ENCODE measurements around the gene IDE.
"Not testable (repeated sequence)": the region's sequence is repeated elsewhere in the genome, so short reads cannot be mapped to it uniquely, and the experiment has no call there.

The IDE gene

DNA sequence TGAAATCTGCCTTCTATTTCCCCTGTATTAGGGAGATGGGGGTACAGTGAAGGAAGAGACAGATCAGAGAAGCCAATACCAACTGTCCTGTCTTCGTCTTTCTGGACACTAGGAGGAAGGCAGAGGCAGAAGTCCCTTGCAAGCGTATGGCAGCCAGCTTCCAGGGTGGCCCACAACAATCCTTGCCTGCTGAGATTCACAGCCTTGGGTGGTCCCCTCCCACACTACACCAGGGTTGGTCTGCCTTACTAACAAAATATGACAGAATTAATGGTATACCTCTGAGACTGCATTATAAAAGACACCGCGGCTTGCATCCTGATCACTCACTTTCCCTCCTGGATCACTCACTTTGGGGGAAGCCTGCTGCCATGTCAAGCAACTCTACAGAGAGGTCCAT lies 90.4 kb downstream of the IDE start:
- DNase-seq: no peak

- DNase-seq: no peak
Observed at GRCh38 chr10:92480413-92480812, 93.5 kb downstream of the IDE start.

DNA sequence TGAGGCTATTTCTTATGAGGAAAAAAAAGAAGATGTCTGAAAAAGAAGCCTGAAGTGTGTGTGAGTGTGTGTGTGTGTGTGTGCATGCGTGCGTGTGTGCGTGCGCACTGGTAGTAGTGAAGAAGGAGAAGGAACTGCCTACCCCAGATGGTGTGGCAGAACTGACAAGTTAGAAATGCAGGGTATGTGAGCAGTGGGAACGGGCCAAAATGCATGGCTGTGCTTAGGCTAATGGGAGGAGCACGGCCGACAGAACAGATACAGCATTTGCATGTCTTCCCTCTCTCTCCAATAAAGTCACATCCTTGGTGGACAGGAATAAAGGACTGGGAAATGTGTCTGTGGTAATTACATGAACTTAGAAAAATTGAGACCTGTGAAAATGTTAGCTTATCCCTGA lies 94.3 kb downstream of the IDE start:
- DNase-seq: no peak

DNA sequence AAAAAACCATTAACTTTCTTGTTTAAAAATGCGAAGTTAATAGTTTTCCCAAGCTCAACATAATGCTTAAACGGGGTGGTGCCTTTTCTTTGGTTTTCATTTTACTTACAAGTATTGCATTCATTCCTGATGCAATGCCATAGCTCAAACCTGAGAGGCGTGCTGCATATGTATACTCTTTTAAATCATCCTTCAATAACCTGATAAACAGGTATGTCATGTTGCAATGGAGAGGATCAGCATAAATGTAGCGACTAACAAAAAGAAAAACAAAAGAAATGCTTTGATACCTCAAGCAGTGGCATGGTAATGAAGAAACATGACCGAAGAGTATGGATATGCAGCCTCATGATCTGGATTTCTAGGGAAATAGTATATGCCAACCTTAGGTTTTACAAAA lies 95.4 kb downstream of the IDE start:
- DNase-seq: no peak

DNA sequence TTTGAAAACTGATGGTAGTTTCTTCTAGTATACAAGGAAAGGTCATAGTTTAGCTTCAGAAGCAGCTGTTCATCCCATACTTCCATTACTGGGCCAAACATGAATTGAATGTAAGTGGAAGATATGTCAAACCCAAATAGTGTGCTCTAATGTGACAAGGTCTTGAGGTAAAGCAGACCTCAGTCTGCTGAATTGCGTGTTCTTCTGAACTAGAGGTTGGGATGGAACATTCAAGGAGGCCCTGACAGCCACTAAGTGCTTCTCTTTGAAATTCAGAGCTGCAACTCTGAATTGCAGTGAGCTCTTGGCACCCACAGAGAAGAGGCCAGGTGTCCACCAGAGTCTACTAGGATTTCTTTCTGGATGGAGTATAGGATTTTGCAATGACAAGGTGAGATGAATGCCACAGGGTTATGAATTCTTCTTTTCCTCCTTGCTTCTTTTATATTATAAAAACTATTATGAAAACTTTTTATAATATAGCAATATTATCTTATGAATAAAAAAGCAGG lies 98.5 kb downstream of the IDE start:
- DNase-seq: no peak

DNA sequence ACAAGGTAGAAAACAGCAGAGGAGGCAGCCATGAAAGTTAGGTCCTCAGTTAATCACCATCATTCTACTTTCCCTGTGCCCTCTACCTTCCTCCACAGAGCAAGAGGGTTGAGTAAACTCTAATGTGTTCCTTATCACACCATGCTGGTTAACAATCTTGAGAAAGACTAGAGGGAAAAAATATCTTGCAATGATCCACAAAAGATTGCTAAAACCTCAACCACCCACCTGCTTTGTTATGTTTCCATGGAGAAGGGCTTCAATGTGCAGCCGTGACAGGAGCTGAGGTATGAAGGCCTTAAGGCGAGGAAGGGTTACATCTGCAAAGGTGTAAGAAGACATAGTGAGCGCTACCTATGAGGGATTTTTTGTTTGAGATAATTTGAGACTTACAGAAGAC lies 103.9 kb downstream of the IDE start:
- DNase-seq: no peak

- no peak for DNase-seq
Observed at GRCh38 chr10:92464364-92464763, 109.5 kb downstream of the IDE start.

- DNase-seq: no peak
Observed at GRCh38 chr10:92463582-92463981, 110.3 kb downstream of the IDE start.

GRCh38 chr10:92454955-92455354 lies 118.9 kb downstream of the IDE start:
- not testable (repeated sequence) for DNase-seq

DNA sequence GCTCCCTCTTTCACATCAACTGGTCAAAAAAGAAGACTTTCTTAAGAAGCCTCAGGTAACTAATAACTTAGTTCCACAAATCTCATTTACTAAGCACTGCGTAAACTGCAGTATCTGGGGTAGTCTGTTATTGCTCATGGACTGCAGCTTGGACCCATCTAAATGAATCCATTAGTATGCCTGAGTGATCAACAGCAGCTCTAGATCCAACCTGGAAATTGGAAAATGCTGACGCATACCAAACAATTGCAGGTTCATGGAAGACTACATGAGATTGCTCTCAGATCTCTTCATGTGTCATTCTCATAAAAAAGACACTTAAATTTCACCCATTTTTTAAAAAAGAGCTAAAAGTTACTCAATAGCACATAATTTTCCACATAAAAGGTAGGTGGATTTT lies 121.6 kb downstream of the IDE start:
- DNase-seq: no peak

DNA sequence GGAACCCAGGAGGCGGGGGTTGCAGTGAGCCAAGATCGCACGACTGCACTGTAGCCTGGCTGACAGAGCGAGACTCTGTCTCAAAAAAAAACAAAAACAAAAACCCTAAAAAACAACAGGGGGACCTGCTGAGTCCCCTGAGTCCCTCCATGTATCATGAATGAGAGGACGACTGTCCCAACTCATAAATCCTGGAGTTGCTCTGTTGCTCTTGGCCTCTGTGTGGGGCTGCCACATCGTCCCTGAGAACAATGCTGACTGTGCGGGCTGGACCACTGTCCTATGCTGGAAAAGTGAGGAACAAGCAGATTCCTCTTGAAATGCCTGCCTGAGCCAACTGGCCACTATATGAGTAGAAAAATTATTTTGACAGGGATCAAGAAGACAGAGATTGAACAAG lies 122.5 kb downstream of the IDE start:
- DNase-seq: no peak

- no peak for DNase-seq
Observed at GRCh38 chr10:92450896-92451295, 123.0 kb downstream of the IDE start.

DNA sequence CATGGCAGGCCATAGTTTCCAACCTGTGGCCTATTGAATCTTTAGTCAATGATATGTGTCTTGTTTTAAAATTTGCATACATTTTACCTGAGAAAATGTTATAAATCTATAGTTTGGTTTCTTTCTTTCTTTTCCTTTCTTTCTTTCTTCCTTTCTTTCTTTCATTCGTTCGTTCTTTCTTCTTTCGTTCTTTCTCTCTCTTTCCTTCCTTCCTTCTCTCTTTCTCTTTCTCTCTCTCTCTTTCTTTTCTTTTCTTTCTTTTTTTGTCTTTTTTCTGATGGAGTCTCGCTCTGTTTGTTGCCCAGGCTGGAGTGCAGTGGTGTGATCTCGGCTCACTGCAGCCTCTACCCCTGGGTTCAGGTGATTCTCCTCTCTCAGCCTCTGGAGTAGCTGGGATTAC lies 133.3 kb downstream of the IDE start:
- no peak for DNase-seq

GRCh38 chr10:92438220-92438619 lies 135.7 kb downstream of the IDE start:
- DNase-seq: no peak

DNA sequence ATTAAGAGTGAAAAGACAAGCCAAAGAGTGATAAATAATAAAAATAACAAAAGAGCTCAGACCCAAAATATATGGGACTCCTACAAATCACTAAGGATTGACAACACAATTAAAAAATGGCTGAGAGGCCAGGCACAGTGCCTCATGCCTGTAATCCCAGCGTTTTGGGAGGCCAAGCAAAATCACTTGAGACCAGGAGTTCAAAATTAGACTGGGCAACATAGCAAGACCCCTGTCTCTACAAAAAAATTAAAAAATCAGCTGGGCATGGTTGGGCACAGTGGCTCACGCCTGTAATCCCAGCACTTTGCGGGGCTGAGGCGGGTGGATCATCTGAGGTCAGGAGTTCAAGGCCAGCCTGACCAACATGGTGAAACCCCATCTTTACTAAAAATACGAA lies 137.3 kb downstream of the IDE start:
- no peak for DNase-seq

DNA sequence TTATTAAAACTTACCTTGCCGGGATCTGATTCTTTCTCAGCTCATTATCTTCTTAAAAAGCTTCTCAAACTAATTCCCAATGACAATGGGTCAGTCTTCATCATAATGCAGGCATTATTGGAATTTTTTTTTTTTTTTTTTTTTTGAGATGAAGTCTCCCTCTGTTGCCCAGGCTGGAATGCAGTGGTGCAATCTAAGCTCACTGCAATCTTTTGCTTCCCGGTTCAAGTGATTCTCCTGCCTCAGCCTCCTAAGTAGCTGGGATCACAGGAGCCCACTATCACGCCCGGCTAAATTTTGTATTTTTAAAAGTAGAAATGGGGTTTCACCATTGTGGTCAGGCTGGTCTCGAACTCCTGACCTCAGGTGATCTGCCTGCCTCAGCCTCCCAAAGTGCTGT lies 137.8 kb downstream of the IDE start:
- DNase-seq: not testable (repeated sequence)

- DNase-seq: no peak
Observed at GRCh38 chr10:92434385-92434784, 139.5 kb downstream of the IDE start.

- no peak for DNase-seq
Observed at GRCh38 chr10:92432596-92432995, 141.3 kb downstream of the IDE start.

- no peak for DNase-seq
Observed at GRCh38 chr10:92430103-92430502, 143.8 kb downstream of the IDE start.

- DNase-seq: no peak
Observed at GRCh38 chr10:92421550-92421949, 152.3 kb downstream of the IDE start.

- peak; percentile 3 for DNase-seq
Observed at GRCh38 chr10:92420546-92421275, 153.2 kb downstream of the IDE start.

DNA sequence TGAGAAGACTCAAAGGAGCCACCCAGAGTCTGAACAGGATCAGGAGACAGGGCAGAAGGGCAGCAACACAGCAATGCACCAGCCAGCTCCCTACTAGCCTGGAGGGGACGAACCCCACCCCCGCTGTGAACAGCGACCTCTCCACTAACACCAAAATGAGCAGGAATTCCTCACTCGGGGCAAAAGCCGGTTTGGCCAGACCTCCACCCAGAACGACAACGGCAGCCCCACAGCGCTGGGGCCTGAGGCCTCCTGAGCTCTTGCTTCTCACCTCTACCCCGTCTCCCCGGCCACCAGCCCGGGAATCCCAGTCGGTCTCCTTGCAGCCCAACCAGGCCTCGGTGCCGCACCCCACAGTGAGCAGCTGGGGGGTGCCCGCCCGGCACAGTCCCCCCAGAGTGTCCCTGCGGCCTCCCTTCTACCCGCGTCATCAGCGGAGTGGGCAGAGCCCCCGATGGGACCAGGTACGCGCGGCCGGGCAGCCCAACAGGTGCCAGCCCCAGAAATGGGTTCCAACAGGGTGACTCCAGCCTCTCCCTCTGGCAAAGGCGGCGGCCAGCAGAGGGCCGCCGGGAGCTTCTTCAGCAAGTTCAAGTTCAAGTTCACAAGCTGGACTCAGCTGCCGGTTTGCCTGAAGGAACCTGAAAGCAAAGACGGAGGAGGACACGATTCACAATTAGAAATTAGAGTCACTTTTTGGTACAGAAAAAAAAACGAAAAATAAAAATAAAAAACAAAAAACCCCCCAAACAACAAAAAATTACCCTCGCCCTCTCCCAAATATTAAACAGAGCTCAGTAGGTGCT lies 153.9 kb downstream of the IDE start:
- peak; percentile 31 for DNase-seq

GRCh38 chr10:92418891-92419290 lies 155.0 kb downstream of the IDE start:
- DNase-seq: no peak

DNA sequence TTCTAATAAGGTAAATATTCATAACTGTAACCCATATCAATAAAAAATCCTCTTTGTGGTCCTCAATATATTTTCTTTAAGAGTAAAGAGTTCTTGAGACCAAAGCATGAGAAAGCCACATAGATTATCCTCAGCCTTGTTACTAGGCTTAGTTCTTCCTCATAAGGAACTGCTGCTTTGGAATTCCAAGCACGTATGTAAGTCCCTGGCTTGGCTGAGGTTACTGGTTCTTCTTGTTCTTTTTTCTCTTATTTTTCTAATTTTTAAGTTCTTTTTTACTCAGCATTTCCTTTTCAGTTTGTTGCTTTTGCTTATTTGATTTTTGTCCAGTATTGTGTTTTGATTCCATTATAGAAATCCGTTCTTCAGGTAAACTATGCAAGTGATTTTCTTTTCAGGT lies 155.7 kb downstream of the IDE start:
- DNase-seq: no peak
